HG03342 (cell line): Measurements from ENCODE around the gene APOBEC3H.

Source experiments
- ATAC-seq: cut with Tn5 transposase; IDR thresholded peaks from one replicate; pipeline ENCODE4 v1.9.1; 2021; ENCODE audit warnings: mild to moderate bottlenecking, moderate library complexity; ENCODE audit not compliant: unreplicated experiment

The APOBEC3H gene

GRCh38 chr22:39133871-39134270 is 36.8 kb downstream of the APOBEC3H start:
- no peak for ATAC-seq

- ATAC-seq, result no peak
Observed at GRCh38 chr22:39134366-39135091, 37.5 kb downstream of the APOBEC3H start.

- ATAC-seq, result no peak
Observed at GRCh38 chr22:39135092-39135896, 38.2 kb downstream of the APOBEC3H start.

GRCh38 chr22:39136317-39136716 is 39.3 kb downstream of the APOBEC3H start:
- no peak for ATAC-seq

GRCh38 chr22:39138357-39138997 is 41.4 kb downstream of the APOBEC3H start:
- ATAC-seq, result no peak

GRCh38 chr22:39139933-39140332 is 42.9 kb downstream of the APOBEC3H start:
- no peak for ATAC-seq

- no peak for ATAC-seq
Observed at GRCh38 chr22:39142088-39142680, 45.1 kb downstream of the APOBEC3H start.

- peak; percentile 23 for ATAC-seq
Observed at GRCh38 chr22:39144101-39144767, 47.2 kb downstream of the APOBEC3H start.

- no peak for ATAC-seq
Observed at GRCh38 chr22:39146256-39147101, 49.4 kb downstream of the APOBEC3H start.

GRCh38 chr22:39147335-39148025 is 50.4 kb downstream of the APOBEC3H start:
- ATAC-seq, result no peak

GRCh38 chr22:39148026-39148726 is 51.1 kb downstream of the APOBEC3H start:
- no peak for ATAC-seq

GRCh38 chr22:39148727-39149535 is 51.9 kb downstream of the APOBEC3H start:
- ATAC-seq, result no peak

- no peak for ATAC-seq
Observed at GRCh38 chr22:39149915-39150847, 53.1 kb downstream of the APOBEC3H start.

- ATAC-seq, result no peak
Observed at GRCh38 chr22:39150848-39151215, 53.8 kb downstream of the APOBEC3H start.

GRCh38 chr22:39151329-39151975 is 54.4 kb downstream of the APOBEC3H start:
- ATAC-seq, result no peak

GRCh38 chr22:39152024-39152510 is 55.0 kb downstream of the APOBEC3H start:
- ATAC-seq, result no peak
